Thoracic aorta (tissue), 2 donors: Measurements from ENCODE around the gene SYNE1. TPM values are rescaled to one million over a fixed set of nuclear protein-coding genes. Genes with fewer than 3 reads are reported as not detected.

Source experiments
- ATAC-seq: fragments of 150-250 bp; one replicate; pipeline ENCODE4 v1.8.0; 2017; ENCODE audit warnings: low read depth; ENCODE audit not compliant: insufficient number of reproducible peaks, low FRiP score
- DNase-seq: peaks from one replicate; pipeline ENCODE4 v3.0.0-alpha.2; 2020; ENCODE audit warnings: low spot score
- H3K27ac ChIP-seq, 2 donors: fragments of 200-600 bp; sonication (generic); 1 replicate in 1 of 2; 2 replicates in 1 of 2; pipeline ENCODE4 v1.5.1; 2016; ENCODE audit warnings: mild to moderate bottlenecking in 2 of 2, moderate library complexity in 2 of 2
- H3K27me3 ChIP-seq: fragments of 200-600 bp; sonication (generic); replicated peaks from 2 replicates; pipeline ENCODE4 v1.6.0; 2016; ENCODE audit warnings: mild to moderate bottlenecking; ENCODE audit not compliant: insufficient read depth
- H3K36me3 ChIP-seq: fragments of 200-600 bp; sonication (generic); one replicate; pipeline ENCODE4 v1.5.1; 2016
- H3K4me1 ChIP-seq, 2 donors: fragments of 200-600 bp; sonication (generic); 1 replicate in 1 of 2; 2 replicates in 1 of 2; pipeline versions ENCODE4 v1.5.1 to v1.6.0; 2016; ENCODE audit warnings: low read depth in 2 of 2, mild to moderate bottlenecking in 1 of 2; ENCODE audit not compliant: control insufficient read depth in 1 of 2
- H3K4me3 ChIP-seq: fragments of 200-600 bp; sonication (generic); 2 replicates; pipeline ENCODE4 v1.5.1; 2016; ENCODE audit warnings: mild to moderate bottlenecking
- H3K9me3 ChIP-seq: fragments of 200-600 bp; sonication (generic); 2 replicates; pipeline ENCODE4 v1.5.1; 2016
- total RNA-seq, 2 donors: library from RNA; depleted of rRNA; stranded (reverse); fragments of >200 nt; gene quantifications; one replicate each; pipeline versions ENCODE4 v1.1.0 to v1.2.3, GENCODE V29; 2016
- TF ChIP-seq, protein P1 (sequence below): fragments of 200-600 bp; sonication (generic); IDR thresholded peaks from one replicate; pipeline ENCODE4 v1.5.1; 2019; ENCODE audit warnings: antibody characterized with exemption

Gene SYNE1
- total RNA-seq, 2 donors from 2014 or later, result 462 to 552 TPM

GRCh38 chr6:152554851-152555250 lies 82.3 kb downstream of the SYNE1 start:
- H3K4me3 ChIP-seq, result no peak overlapping the region
- no peaks in the 10 kb centered on the region for H3K36me3 ChIP-seq
- no peak for DNase-seq
- H3K4me1 ChIP-seq, result no peaks in the 10 kb centered on the region
- peaks cover 13% of the 10 kb centered on the region for H3K9me3 ChIP-seq
- H3K27me3 ChIP-seq, result no peaks in the 10 kb centered on the region
- no peak overlapping the region for H3K27ac ChIP-seq
- TF ChIP-seq, protein P1, sequence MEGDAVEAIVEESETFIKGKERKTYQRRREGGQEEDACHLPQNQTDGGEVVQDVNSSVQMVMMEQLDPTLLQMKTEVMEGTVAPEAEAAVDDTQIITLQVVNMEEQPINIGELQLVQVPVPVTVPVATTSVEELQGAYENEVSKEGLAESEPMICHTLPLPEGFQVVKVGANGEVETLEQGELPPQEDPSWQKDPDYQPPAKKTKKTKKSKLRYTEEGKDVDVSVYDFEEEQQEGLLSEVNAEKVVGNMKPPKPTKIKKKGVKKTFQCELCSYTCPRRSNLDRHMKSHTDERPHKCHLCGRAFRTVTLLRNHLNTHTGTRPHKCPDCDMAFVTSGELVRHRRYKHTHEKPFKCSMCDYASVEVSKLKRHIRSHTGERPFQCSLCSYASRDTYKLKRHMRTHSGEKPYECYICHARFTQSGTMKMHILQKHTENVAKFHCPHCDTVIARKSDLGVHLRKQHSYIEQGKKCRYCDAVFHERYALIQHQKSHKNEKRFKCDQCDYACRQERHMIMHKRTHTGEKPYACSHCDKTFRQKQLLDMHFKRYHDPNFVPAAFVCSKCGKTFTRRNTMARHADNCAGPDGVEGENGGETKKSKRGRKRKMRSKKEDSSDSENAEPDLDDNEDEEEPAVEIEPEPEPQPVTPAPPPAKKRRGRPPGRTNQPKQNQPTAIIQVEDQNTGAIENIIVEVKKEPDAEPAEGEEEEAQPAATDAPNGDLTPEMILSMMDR, result no peak
- no peak for ATAC-seq

DNA sequence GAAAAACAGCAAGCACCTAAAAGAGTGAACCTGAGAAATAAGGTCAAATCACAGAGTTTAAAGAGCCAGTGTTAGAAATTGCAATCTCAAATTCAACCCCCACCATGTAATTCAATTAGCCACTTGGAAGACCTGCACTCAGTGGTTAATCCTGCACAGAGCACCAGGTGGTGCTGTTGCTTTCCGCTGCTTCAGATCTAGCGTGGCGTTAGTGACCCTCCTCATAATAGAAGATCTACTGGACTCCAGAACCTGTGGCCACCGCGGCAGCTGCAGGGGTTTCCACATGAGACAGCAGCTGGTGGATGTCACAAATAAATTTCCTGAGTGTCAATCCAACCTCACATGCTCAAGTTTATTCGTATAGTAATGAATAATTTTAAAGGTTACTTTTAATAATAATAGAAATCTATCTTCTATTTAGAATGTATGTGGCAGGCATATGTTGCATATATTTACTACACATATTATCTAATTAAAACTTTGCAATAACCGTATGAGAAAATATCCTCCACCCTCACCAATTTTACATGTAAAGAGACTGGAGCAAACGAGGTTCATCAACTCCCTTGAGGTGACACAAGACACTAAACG lies 84.4 kb downstream of the SYNE1 start:
- no peaks in the 10 kb centered on the region for H3K27me3 ChIP-seq
- no peak overlapping the region for H3K27ac ChIP-seq
- TF ChIP-seq, protein P1, result peak; percentile 65
- no peaks in the 10 kb centered on the region for H3K4me1 ChIP-seq
- no peak overlapping the region for H3K4me3 ChIP-seq
- peak; percentile 55 for ATAC-seq
- H3K36me3 ChIP-seq, result no peaks in the 10 kb centered on the region
- peak; percentile 2 for DNase-seq
- peaks cover 8% of the 10 kb centered on the region for H3K9me3 ChIP-seq

- H3K4me3 ChIP-seq, result no peak overlapping the region
- TF ChIP-seq, protein P1, result no peak
- H3K4me1 ChIP-seq, result no peaks in the 10 kb centered on the region
- H3K9me3 ChIP-seq, result no peaks in the 10 kb centered on the region
- H3K27ac ChIP-seq, result no peak overlapping the region
- ATAC-seq (no peak), DNase-seq (no peak)
- H3K27me3 ChIP-seq, result no peaks in the 10 kb centered on the region
- H3K36me3 ChIP-seq, result no peaks in the 10 kb centered on the region
These were observed 93.6 kb downstream of the SYNE1 start for GRCh38 chr6:152543519-152543918.

- Histone ChIP-seq H3K9me3 (no peaks in the 10 kb centered on the region), H3K36me3 (no peaks in the 10 kb centered on the region), H3K27ac (no peak overlapping the region), H3K4me1 (no peaks in the 10 kb centered on the region), H3K4me3 (no peak overlapping the region), H3K27me3 (no peaks in the 10 kb centered on the region)
- DNase-seq (no peak), ATAC-seq (no peak)
- TF ChIP-seq, protein P1, result no peak
These were observed 96.8 kb downstream of the SYNE1 start for GRCh38 chr6:152540381-152540780.

DNA sequence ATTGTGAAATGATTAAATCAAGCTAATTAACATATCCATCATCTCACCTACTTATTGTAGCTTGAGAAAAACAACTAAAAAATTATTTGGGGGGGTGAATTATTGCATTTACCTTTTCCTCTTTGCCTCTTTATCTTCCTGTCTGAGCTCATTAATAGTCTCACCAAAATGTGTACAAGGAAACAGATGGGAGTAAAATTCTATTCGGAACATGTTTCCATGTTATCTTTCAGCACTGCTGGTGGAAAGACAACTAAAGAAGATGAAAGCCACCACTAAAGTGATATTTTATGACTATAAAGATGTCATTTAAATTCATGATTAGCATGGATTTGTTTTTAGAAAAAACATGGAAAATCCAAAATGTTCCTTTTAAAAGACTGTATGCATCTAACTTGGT lies 102.6 kb downstream of the SYNE1 start:
- H3K4me3 ChIP-seq, result no peak overlapping the region
- no peaks in the 10 kb centered on the region for H3K36me3 ChIP-seq
- TF ChIP-seq, protein P1, result no peak
- H3K9me3 ChIP-seq, result no peaks in the 10 kb centered on the region
- no peak for DNase-seq
- no peaks in the 10 kb centered on the region for H3K4me1 ChIP-seq
- ATAC-seq, result no peak
- no peaks in the 10 kb centered on the region for H3K27me3 ChIP-seq
- H3K27ac ChIP-seq, result no peak overlapping the region
